H1 (cell line): Measurements from ENCODE around the gene AXIN2. TPM values are rescaled to one million over a fixed set of nuclear protein-coding genes. Genes with fewer than 3 reads are reported as not detected.

Source experiments
- CTCF ChIA-PET: fragments of 300-600 bp; sonication (Branson Sonifier 250); formaldehyde crosslinking; loops from one replicate; lab custom pipeline; 2021; ENCODE audit not compliant: partially characterized antibody; lab: Charles Lee
- POLR2A ChIA-PET: fragments of 300-600 bp; sonication (Branson Sonifier 250); formaldehyde crosslinking; loops from one replicate; lab custom pipeline; 2021; ENCODE audit warnings: inconsistent platforms; ENCODE audit not compliant: partially characterized antibody; lab: Charles Lee
- DNase-seq, 2 experiments: peaks; one replicate each; pipeline versions ENCODE4 v3.0.0 to v3.0.0-alpha.2; 2010 to 2022; ENCODE audit warnings: low spot score in 2 of 2, low read depth in 1 of 2, mixed read lengths in 1 of 2
- FAIRE-seq: peaks from 2 replicates; lab custom pipeline; 2011; peaks lifted over from hg19 to GRCh38; lab: Jason Lieb, UNC
- H2AFZ ChIP-seq: 2 replicates; pipeline ENCODE4 v1.8.1; 2012; ENCODE audit warnings: low read length, inconsistent platforms
- H2AK5ac ChIP-seq: 2 replicates; pipeline ENCODE4 v1.6.1; 2013; ENCODE audit warnings: low read depth, low read length
- H2BK120ac ChIP-seq: replicated peaks from 2 replicates; pipeline ENCODE3; 2013; ENCODE audit warnings: low read depth, low read length, inconsistent platforms
- H2BK12ac ChIP-seq: 2 replicates; pipeline ENCODE4 v1.6.1; 2013; ENCODE audit warnings: low read depth, low read length
- H2BK15ac ChIP-seq: 2 replicates; pipeline ENCODE4 v1.6.1; 2013; ENCODE audit warnings: low read length
- H2BK20ac ChIP-seq: 2 replicates; pipeline ENCODE4 v1.6.1; 2013; ENCODE audit warnings: low read length
- H2BK5ac ChIP-seq: 2 replicates; pipeline ENCODE4 v1.6.1; 2013; ENCODE audit warnings: low read depth, low read length
- H3K14ac ChIP-seq: 2 replicates; pipeline ENCODE4 v1.6.1; 2013; ENCODE audit warnings: inconsistent platforms; ENCODE audit not compliant: insufficient read length
- H3K18ac ChIP-seq: 2 replicates; pipeline ENCODE4 v1.6.1; 2013; ENCODE audit warnings: low read length; ENCODE audit errors: extremely low read depth
- H3K23ac ChIP-seq: 2 replicates; pipeline ENCODE4 v1.6.1; 2013; ENCODE audit warnings: inconsistent platforms; ENCODE audit not compliant: insufficient read length
- H3K23me2 ChIP-seq: 2 replicates; pipeline ENCODE4 v1.6.1; 2013; ENCODE audit warnings: low read depth, low read length
- H3K27ac ChIP-seq: 2 replicates; pipeline ENCODE4 v1.6.1; 2011; ENCODE audit warnings: low read depth, low read length, inconsistent platforms
- H3K27me3 ChIP-seq, 4 experiments: replicated peaks in 1 of 4; 1 replicate in 1 of 4; 2 replicates in 3 of 4; pipeline versions ENCODE4 v1.6.1 to v1.8.1; 2011 to 2013; ENCODE audit warnings: low read length in 3 of 4, mild to moderate bottlenecking in 3 of 4, inconsistent platforms in 2 of 4, mixed read lengths in 2 of 4, moderate library complexity in 1 of 4; ENCODE audit not compliant: control insufficient read depth in 3 of 4, insufficient read depth in 3 of 4; ENCODE audit errors: extremely low read depth in 1 of 4
- H3K36me3 ChIP-seq, 4 experiments: 2 replicates each; pipeline versions ENCODE4 v1.6.1 to v1.8.1; 2011 to 2013; ENCODE audit warnings: mild to moderate bottlenecking in 4 of 4, low read length in 3 of 4, moderate library complexity in 2 of 4, control low read depth in 1 of 4, inconsistent platforms in 1 of 4; ENCODE audit not compliant: insufficient read depth in 4 of 4, control insufficient read depth in 2 of 4
- H3K4ac ChIP-seq: replicated peaks from 2 replicates; pipeline ENCODE3; 2013; ENCODE audit warnings: low read length, low read depth, mixed read lengths, inconsistent platforms; ENCODE audit not compliant: insufficient read length
- H3K4me1 ChIP-seq, 4 experiments: replicated peaks in 1 of 4; 1 replicate in 1 of 4; 2 replicates in 3 of 4; pipeline versions ENCODE4 v1.6.1 to v1.8.1; 2011 to 2013; ENCODE audit warnings: low read length in 3 of 4, inconsistent platforms in 2 of 4, mixed read lengths in 1 of 4; ENCODE audit not compliant: insufficient read depth in 4 of 4, control insufficient read depth in 3 of 4
- H3K4me2 ChIP-seq, 2 experiments: 2 replicates each; pipeline versions ENCODE4 v1.6.1 to v1.8.1; 2011 to 2013; ENCODE audit warnings: low read depth in 2 of 2, low read length in 2 of 2, control low read depth in 1 of 2, inconsistent platforms in 1 of 2, mild to moderate bottlenecking in 1 of 2; ENCODE audit not compliant: insufficient read depth in 1 of 2
- H3K4me3 ChIP-seq, 4 experiments: fragments of 200-600, 300-600 bp in 1 of 4; sonication (generic), shearing (Covaris generic), sonication (Bioruptor Twin) in 1 of 4; 2 replicates each; pipeline versions ENCODE4 v1.5.1 to v1.8.1; 2011 to 2016; ENCODE audit warnings: low read length in 4 of 4, low read depth in 3 of 4, control low read depth in 2 of 4, inconsistent platforms in 2 of 4, mild to moderate bottlenecking in 2 of 4, mixed read lengths in 1 of 4, moderate library complexity in 1 of 4; ENCODE audit not compliant: insufficient read depth in 2 of 4; ENCODE audit errors: extremely low read depth in 1 of 4
- H3K56ac ChIP-seq: replicated peaks from 2 replicates; pipeline ENCODE3; 2013; ENCODE audit warnings: low read depth, mild to moderate bottlenecking, mixed read lengths, low read length, inconsistent platforms; ENCODE audit not compliant: insufficient read length
- H3K79me1 ChIP-seq: 2 replicates; pipeline ENCODE4 v1.6.1; 2013; ENCODE audit warnings: low read depth, low read length, control low read depth
- H3K79me2 ChIP-seq, 2 experiments: 2 replicates each; pipeline versions ENCODE4 v1.6.1 to v1.8.1; 2012 to 2013; ENCODE audit warnings: low read length in 2 of 2, mild to moderate bottlenecking in 2 of 2, inconsistent platforms in 1 of 2; ENCODE audit not compliant: insufficient read depth in 2 of 2, control insufficient read depth in 1 of 2
- H3K9ac ChIP-seq, 4 experiments: replicated peaks in 1 of 4; 1 replicate in 1 of 4; 2 replicates in 3 of 4; pipeline versions ENCODE4 v1.6.1 to v1.8.1; 2011 to 2013; ENCODE audit warnings: low read depth in 3 of 4, low read length in 3 of 4, control low read depth in 2 of 4, mild to moderate bottlenecking in 2 of 4, moderate library complexity in 2 of 4, inconsistent platforms in 1 of 4; ENCODE audit errors: extremely low read depth in 1 of 4
- H3K9me3 ChIP-seq, 2 experiments: 2 replicates each; pipeline versions ENCODE4 v1.6.1 to v1.8.1; 2012 to 2013; ENCODE audit warnings: mild to moderate bottlenecking in 2 of 2, moderate library complexity in 2 of 2, control low read depth in 1 of 2, inconsistent platforms in 1 of 2, low read depth in 1 of 2, low read length in 1 of 2, mixed read lengths in 1 of 2; ENCODE audit not compliant: insufficient read depth in 2 of 2
- H4K20me1 ChIP-seq, 2 experiments: replicated peaks in 1 of 2; 2 replicates each; pipeline versions ENCODE3 to v1.8.1; 2011 to 2013; ENCODE audit warnings: inconsistent platforms in 2 of 2, low read length in 2 of 2, mild to moderate bottlenecking in 1 of 2; ENCODE audit not compliant: insufficient read depth in 2 of 2, control insufficient read depth in 1 of 2
- H4K5ac ChIP-seq: 2 replicates; pipeline ENCODE4 v1.6.1; 2013; ENCODE audit warnings: low read length, low read depth, mixed read lengths, inconsistent platforms; ENCODE audit not compliant: insufficient read length
- H4K8ac ChIP-seq: 2 replicates; pipeline ENCODE4 v1.8.0; 2013; ENCODE audit warnings: mild to moderate bottlenecking, moderate library complexity, low read length, inconsistent platforms; ENCODE audit not compliant: insufficient read depth; ENCODE audit errors: extremely low read depth
- H4K91ac ChIP-seq: replicated peaks from 2 replicates; pipeline ENCODE3; 2013; ENCODE audit warnings: low read length, mixed read lengths, inconsistent platforms; ENCODE audit not compliant: insufficient read length
- BACH1 ChIP-seq: IDR thresholded peaks from 2 replicates; pipeline ENCODE4 v1.6.1; 2012; ENCODE audit warnings: low read length, improper control_type of control experiment
- BCL11A ChIP-seq, 2 experiments: IDR thresholded peaks; one replicate each; pipeline ENCODE4 v1.6.1; 2011; ENCODE audit warnings: low read depth in 2 of 2, low read length in 2 of 2, mild to moderate bottlenecking in 2 of 2
- CHD2 ChIP-seq: IDR thresholded peaks from 2 replicates; pipeline ENCODE4 v1.6.1; 2012; ENCODE audit warnings: low read length, improper control_type of control experiment
- E2F6 ChIP-seq: IDR thresholded peaks from 2 replicates; pipeline ENCODE4 v1.6.1; 2012; ENCODE audit warnings: inconsistent platforms
- FOSL1 ChIP-seq: IDR thresholded peaks from 2 replicates; pipeline ENCODE4 v1.6.1; 2011; ENCODE audit warnings: mild to moderate bottlenecking, low read depth, low read length, moderate library complexity; ENCODE audit not compliant: insufficient read depth
- MAX ChIP-seq: IDR thresholded peaks from 2 replicates; pipeline ENCODE4 v1.6.1; 2012; ENCODE audit warnings: inconsistent platforms
- NANOG ChIP-seq: IDR thresholded peaks from 2 replicates; pipeline ENCODE4 v1.6.1; 2011; ENCODE audit warnings: low read length, low read depth, mild to moderate bottlenecking, inconsistent platforms; ENCODE audit not compliant: insufficient read depth, poor library complexity, severe bottlenecking
- SAP30 ChIP-seq: fragments of 300-600 bp; sonication (generic); IDR thresholded peaks from 2 replicates; pipeline ENCODE4 v1.7.1; 2012; ENCODE audit warnings: low read length, moderate library complexity, mild to moderate bottlenecking, inconsistent platforms; ENCODE audit not compliant: insufficient read depth, insufficient replicate concordance
- SIRT6 ChIP-seq: IDR thresholded peaks from one replicate; pipeline ENCODE4 v1.7.1; 2012; ENCODE audit warnings: low read length, inconsistent platforms
- TBP ChIP-seq: IDR thresholded peaks from 2 replicates; pipeline ENCODE4 v1.6.1; 2011; ENCODE audit warnings: low read depth, low read length, improper control_type of control experiment
- TCF12 ChIP-seq: IDR thresholded peaks from 2 replicates; pipeline ENCODE4 v1.6.1; 2011; ENCODE audit warnings: low read depth, mild to moderate bottlenecking, low read length
- WGBS, 2 experiments: shearing (Covaris generic) in 1 of 2; methylation state at CpG; one replicate each; pipeline versions ENCODE4 v1.1.6 to v1.1.7; 2013 to 2015; ENCODE audit warnings: low lambda C conversion rate in 2 of 2, mixed read lengths in 2 of 2, inconsistent platforms in 1 of 2, low coverage in 1 of 2, missing lambda C conversion rate in 1 of 2; ENCODE audit not compliant: insufficient replicate concordance in 2 of 2, insufficient coverage in 1 of 2, insufficient read length in 1 of 2; ENCODE audit errors: extremely low coverage in 1 of 2, missing lambda C conversion rate in 1 of 2; 5-methylcytosine and 5-hydroxymethylcytosine counted together
- polyA plus RNA-seq, 7 experiments: library from polyadenylated mRNA; depleted of rRNA in 3 of 7; stranded (reverse) in 5 of 7; unstranded in 2 of 7; fragments of >200 nt in 5 of 7; fragments of 200-250 nt in 2 of 7; gene quantifications; 1 replicate in 5 of 7; 2 replicates in 1 of 7; 4 replicates in 1 of 7; pipeline versions ENCODE4 v1.2.1 to v1.2.3, GENCODE V29; 2011 to 2013; ENCODE audit warnings: missing spikeins in 2 of 7, mixed read lengths in 2 of 7
- total RNA-seq: library from RNA; stranded (reverse); fragmentation: NEBNext Ultra II Directional; extraction: Animal tissue kit (Norgen Biotek cat#: 25700); gene quantifications from 2 replicates; pipeline ENCODE4 v1.2.1, GENCODE V29; 2021

The AXIN2 gene
- total and polyA plus RNA-seq, 2 of the 8 experiments (the other 6 are each of a cell fraction or from before 2014, with no cell fraction given): 17.7 to 33.4 TPM

GRCh38 chr17:65532101-65532890 is 29.2 kb downstream of the AXIN2 start:
- POLR2A ChIA-PET: interaction anchor here (1.4 kb wide), 1 partner anchor 17 kb away, joined by 6 read pairs; no protein-coding TSS in a partner anchor
- no peak for TF ChIP-seq CHD2
- TF ChIP-seq E2F6: no peak
- no peak for TF ChIP-seq SAP30
- no peak for TF ChIP-seq BACH1
- TF ChIP-seq FOSL1: no peak
- no peak for TF ChIP-seq TBP
- TF ChIP-seq NANOG: no peak
- TF ChIP-seq SIRT6: no peak
- TF ChIP-seq TCF12: no peak
- TF ChIP-seq MAX: no peak
- no peak for TF ChIP-seq BCL11A (IDR thresholded peaks at IDR 0.05; ENCODE audit: low read depth in 2 of 2, low read length in 2 of 2)

More at GRCh38 chr17:65532101-65532890, 29.2 kb downstream of the AXIN2 start:
- Histone ChIP-seq H3K27me3 (no peaks in the 10 kb centered on the region), H2BK120ac (no peak overlapping the region), H2BK15ac (no peak overlapping the region; the same call in 1 of the 2 replicates), H3K23ac (no peak overlapping the region), H4K5ac (no peak overlapping the region), H3K4me1 (peaks cover 6 to 22% (median 17%) of the 10 kb centered on the region in 4 experiments), H3K18ac (peak overlapping the region; percentile 14; the same call in 1 of the 2 replicates), H3K23me2 (no peaks in the 10 kb centered on the region), H4K20me1 (peaks cover 0 to 7% of the 10 kb centered on the region in 2 experiments), H3K36me3 (peaks cover 22 to 88% (median 45%) of the 10 kb centered on the region in 4 experiments), H3K9ac (no peak overlapping the region; a peak in 1 of 7 replicates), H3K4me2 (peak overlapping the region in 1 of 2 experiments; percentile 65; a peak in 2 of 4 replicates), H3K79me1 (peaks cover 5% of the 10 kb centered on the region), H2AK5ac (0 out of 2 replicates have a peak overlapping the region, but pooled peaks have one; percentile 75), H4K8ac (no peak overlapping the region), H4K91ac (no peak overlapping the region), H3K79me2 (no peaks in the 10 kb centered on the region), H2AFZ (no peak overlapping the region), H3K14ac (no peak overlapping the region), H2BK20ac (no peak overlapping the region), H3K4ac (no peak overlapping the region), H3K4me3 (no peak overlapping the region), H2BK5ac (no peak overlapping the region), H3K9me3 (no peaks in the 10 kb centered on the region), H3K27ac (no peak overlapping the region), H3K56ac (no peak overlapping the region), H2BK12ac (no peak overlapping the region)
- 83% methylated on average over 9 of the region's 9 CpGs; no CpG with 5 or more reads in 1 of the 2 experiments for WGBS, 2 experiments
- CTCF ChIA-PET: interaction anchor here (1.1 to 2.9 kb wide), 4 partner anchors 24 to 300 kb away, joined by 3 to 11 read pairs (median 4); no protein-coding TSS in a partner anchor
- FAIRE-seq (no peak), DNase-seq (no peak)
